ENCODE results near the gene DCHS2.

DNA sequence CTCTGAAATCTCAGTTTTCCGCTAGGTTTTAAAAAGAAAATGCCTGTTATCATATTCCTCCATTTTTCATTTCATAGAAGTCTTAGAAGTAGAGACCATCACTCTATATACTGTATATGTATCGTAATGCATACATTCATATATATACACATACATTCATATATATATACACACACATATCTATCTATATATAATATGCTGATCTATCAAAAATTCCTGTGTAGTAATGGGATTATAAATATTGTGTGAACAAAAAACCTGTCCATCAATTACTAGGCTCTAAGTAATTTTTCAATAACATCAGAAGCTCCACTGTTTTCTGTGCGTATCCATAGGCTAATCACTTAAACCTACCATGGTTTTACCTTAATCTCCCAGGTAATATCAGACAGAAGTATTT lies 150.2 kb downstream of the DCHS2 start:
- no peak for TF ChIP-seq POLR2A (IDR thresholded peaks at IDR 0.05; ENCODE audit: low read depth, low read length)
- no peak for TF ChIP-seq TAF1 (IDR thresholded peaks at IDR 0.05; ENCODE audit: low read depth, low read length)
- no peak for TF ChIP-seq POLR2AphosphoS5 (IDR thresholded peaks at IDR 0.05; ENCODE audit: low read depth, low read length)
- TF ChIP-seq POU2F2 (IDR thresholded peaks at IDR 0.05; ENCODE audit: low read depth, low read length), result no peak
- no peak for TF ChIP-seq PAX5 (IDR thresholded peaks at IDR 0.05; ENCODE audit: insufficient read depth, low read length, severe bottlenecking)

Data from GM12891 (cell line).